ENCODE measurements around the gene GGT6.
A peak's percentile ranks its signal among the peaks of the same experiment; 100 is the strongest.

The GGT6 gene

DNA sequence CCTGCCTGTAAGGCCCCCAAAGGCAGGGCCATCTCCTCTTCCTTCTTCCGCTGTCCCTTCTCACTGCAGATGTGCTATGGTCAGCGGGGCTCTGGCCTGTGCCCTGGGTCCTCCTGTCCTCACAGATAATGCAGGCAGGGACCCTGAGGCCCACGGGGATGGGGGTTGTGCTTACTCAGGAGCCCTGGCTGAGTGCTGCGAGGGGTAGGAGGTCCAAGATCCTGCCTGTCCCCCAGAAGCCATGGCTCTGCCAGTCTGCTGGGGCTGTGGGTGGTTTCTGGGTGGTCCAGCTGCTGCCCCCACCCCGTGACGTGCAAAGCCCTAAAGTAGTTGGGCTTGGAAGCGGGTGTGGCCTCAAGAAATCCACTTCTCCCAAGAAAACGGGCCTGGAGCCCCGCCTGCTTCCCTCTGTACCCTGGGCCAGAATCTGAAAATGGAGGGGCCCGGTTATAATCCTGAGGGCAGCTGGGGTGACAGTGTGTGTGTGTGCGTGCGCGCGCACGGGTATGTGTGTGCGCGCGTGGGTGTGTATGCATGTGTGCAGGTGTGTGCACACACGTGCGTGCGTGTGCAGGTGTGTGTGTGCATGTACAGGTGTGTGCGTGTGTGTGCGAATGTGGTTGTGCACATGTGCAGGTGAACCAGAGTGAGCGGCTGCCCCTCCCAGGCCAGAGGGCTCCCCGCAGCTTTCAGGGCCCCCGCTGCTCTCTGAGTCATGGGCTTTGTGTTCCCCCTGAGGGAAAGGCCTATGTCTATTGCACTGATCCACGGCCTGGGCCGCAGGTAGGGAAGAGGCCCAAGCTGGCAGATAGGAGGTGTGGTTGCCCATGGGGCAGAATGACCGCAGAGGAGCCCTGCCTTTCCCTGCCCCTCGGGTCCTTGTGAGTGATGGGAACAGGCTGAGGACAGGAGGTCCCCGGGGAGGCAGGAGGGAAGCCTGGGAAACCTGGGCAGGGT is 47.9 kb downstream of the GGT6 start:
- TF ChIP-seq, protein P1, sequence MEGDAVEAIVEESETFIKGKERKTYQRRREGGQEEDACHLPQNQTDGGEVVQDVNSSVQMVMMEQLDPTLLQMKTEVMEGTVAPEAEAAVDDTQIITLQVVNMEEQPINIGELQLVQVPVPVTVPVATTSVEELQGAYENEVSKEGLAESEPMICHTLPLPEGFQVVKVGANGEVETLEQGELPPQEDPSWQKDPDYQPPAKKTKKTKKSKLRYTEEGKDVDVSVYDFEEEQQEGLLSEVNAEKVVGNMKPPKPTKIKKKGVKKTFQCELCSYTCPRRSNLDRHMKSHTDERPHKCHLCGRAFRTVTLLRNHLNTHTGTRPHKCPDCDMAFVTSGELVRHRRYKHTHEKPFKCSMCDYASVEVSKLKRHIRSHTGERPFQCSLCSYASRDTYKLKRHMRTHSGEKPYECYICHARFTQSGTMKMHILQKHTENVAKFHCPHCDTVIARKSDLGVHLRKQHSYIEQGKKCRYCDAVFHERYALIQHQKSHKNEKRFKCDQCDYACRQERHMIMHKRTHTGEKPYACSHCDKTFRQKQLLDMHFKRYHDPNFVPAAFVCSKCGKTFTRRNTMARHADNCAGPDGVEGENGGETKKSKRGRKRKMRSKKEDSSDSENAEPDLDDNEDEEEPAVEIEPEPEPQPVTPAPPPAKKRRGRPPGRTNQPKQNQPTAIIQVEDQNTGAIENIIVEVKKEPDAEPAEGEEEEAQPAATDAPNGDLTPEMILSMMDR (IDR thresholded peaks at IDR 0.05; ENCODE audit: insufficient read depth, low read length): no peak
- TF ChIP-seq, protein P2, sequence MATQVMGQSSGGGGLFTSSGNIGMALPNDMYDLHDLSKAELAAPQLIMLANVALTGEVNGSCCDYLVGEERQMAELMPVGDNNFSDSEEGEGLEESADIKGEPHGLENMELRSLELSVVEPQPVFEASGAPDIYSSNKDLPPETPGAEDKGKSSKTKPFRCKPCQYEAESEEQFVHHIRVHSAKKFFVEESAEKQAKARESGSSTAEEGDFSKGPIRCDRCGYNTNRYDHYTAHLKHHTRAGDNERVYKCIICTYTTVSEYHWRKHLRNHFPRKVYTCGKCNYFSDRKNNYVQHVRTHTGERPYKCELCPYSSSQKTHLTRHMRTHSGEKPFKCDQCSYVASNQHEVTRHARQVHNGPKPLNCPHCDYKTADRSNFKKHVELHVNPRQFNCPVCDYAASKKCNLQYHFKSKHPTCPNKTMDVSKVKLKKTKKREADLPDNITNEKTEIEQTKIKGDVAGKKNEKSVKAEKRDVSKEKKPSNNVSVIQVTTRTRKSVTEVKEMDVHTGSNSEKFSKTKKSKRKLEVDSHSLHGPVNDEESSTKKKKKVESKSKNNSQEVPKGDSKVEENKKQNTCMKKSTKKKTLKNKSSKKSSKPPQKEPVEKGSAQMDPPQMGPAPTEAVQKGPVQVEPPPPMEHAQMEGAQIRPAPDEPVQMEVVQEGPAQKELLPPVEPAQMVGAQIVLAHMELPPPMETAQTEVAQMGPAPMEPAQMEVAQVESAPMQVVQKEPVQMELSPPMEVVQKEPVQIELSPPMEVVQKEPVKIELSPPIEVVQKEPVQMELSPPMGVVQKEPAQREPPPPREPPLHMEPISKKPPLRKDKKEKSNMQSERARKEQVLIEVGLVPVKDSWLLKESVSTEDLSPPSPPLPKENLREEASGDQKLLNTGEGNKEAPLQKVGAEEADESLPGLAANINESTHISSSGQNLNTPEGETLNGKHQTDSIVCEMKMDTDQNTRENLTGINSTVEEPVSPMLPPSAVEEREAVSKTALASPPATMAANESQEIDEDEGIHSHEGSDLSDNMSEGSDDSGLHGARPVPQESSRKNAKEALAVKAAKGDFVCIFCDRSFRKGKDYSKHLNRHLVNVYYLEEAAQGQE (IDR thresholded peaks at IDR 0.05; ENCODE audit: insufficient replicate concordance, low read depth): no peak
- TF ChIP-seq SPI1 (IDR thresholded peaks at IDR 0.05; ENCODE audit: borderline replicate concordance, low read depth) (no peak), POLR2AphosphoS5 (IDR thresholded peaks at IDR 0.05; ENCODE audit: low read depth) (no peak), GABPA (IDR thresholded peaks at IDR 0.05; ENCODE audit: low read depth) (no peak)
- no peaks in the 10 kb centered on the region for H3K27me3 ChIP-seq (ENCODE audit: insufficient read depth, poor library complexity, severe bottlenecking)
- DNase-seq (ENCODE audit: low read depth in 1 of 2, low spot score in 1 of 2): no peak
- no peak overlapping the region for H3K4me3 ChIP-seq (replicated peaks; ENCODE audit: insufficient read depth, low read length)
- no peak overlapping the region for H3K27ac ChIP-seq (replicated peaks)

DNA sequence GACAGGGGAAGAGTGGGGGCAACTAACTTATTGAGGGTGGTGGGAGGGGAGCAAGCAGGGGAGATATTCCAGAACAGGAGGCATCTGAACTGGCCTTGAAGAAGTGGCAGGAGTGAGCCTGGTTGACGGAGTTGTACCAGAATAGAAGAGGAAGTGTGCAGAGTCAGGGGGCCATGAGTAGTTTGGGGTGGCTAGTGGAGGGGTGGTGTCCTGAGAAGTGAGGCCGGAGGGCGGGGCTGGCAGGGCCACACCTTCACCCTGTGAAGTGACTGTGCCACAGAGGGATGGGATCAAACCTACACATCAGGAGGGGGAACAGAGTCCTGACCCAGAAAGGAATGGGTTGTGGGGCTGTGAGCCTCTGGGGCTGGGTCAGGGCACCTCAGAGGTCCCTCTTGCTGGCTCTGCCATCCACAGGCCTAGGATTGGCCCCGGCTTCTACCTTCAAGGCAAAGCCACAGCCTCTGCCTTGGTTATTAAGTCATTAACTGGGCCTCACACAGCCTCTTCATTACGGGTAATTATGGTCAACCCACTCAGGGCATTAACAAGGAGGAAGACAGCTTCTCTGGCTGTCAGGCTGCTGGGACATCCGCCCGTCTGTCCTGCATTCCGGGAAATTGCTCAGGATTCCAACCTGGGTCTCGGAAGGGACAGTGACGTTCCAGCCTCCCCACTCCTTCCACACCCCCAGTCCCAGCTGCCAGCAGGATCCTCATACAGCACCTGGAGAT is 49.0 kb downstream of the GGT6 start:
- Histone ChIP-seq H3K4me3 (replicated peaks; ENCODE audit: insufficient read depth, low read length) (no peak overlapping the region), H3K27me3 (ENCODE audit: insufficient read depth, poor library complexity, severe bottlenecking) (no peaks in the 10 kb centered on the region), H3K27ac (replicated peaks) (no peak overlapping the region)
- no peak for DNase-seq (ENCODE audit: low read depth in 1 of 2, low spot score in 1 of 2)
- peak; percentile 19; the same call in 1 of the 2 replicates for TF ChIP-seq SPI1 (IDR thresholded peaks at IDR 0.05; ENCODE audit: borderline replicate concordance, low read depth)
- TF ChIP-seq, protein P2 (IDR thresholded peaks at IDR 0.05; ENCODE audit: insufficient replicate concordance, low read depth): no peak
- TF ChIP-seq, protein P1 (IDR thresholded peaks at IDR 0.05; ENCODE audit: insufficient read depth, low read length): no peak

DNA sequence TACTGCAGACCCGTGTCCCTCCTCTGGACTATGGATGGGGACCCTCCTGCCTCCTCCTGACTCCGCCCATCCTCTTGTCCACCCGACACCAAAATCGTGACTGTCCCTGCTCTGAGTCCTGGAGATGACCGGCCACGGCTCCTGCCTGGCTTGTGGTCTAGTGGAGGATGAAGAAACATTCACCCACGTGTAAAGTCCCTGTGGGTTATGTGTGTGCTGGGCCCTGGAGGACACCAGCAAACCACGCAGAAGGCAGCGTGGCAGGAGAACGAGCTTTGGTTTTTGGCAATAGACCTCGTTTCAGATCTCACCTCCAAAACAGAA is 49.8 kb downstream of the GGT6 start:
- TF ChIP-seq POLR2AphosphoS5 (IDR thresholded peaks at IDR 0.05; ENCODE audit: low read depth): no peak
- TF ChIP-seq SPI1 (IDR thresholded peaks at IDR 0.05; ENCODE audit: borderline replicate concordance, low read depth): no peak
- TF ChIP-seq GABPA (IDR thresholded peaks at IDR 0.05; ENCODE audit: low read depth): no peak
- TF ChIP-seq, protein P2 (IDR thresholded peaks at IDR 0.05; ENCODE audit: insufficient replicate concordance, low read depth): no peak
- TF ChIP-seq, protein P1 (IDR thresholded peaks at IDR 0.05; ENCODE audit: insufficient read depth, low read length): no peak
- DNase-seq (ENCODE audit: low read depth in 1 of 2, low spot score in 1 of 2): no peak
- no peaks in the 10 kb centered on the region for H3K27me3 ChIP-seq (ENCODE audit: insufficient read depth, poor library complexity, severe bottlenecking)
- no peak overlapping the region for H3K27ac ChIP-seq (replicated peaks)
- no peak overlapping the region for H3K4me3 ChIP-seq (replicated peaks; ENCODE audit: insufficient read depth, low read length)

All from HL-60 (cell line).